Heart left ventricle (tissue), 16 donors: Measurements from ENCODE around the gene IL10RB. TPM values are rescaled to one million over a fixed set of nuclear protein-coding genes. Genes with fewer than 3 reads are reported as not detected.
"Not testable (repeated sequence)": the region's sequence is repeated elsewhere in the genome, so short reads cannot be mapped to it uniquely, and the experiment has no call there.

Experiments
- ATAC-seq, 4 donors: fragments of 200-7000 bp; cut with Tn5 transposase; one replicate each; pipeline ENCODE4 v1.9.1; 2020 to 2022; ENCODE audit warnings: moderate library complexity in 4 of 4, mild to moderate bottlenecking in 3 of 4, moderate number of reproducible peaks in 1 of 4
- DNase-seq, 5 donors: peaks; one replicate each; pipeline ENCODE4 v3.0.0-alpha.2; 2020
- H3K27ac ChIP-seq, 12 donors: fragments of 200-600 bp; sonication (generic) in 4 of 12; one replicate each; pipeline versions ENCODE4 v1.5.0 to v1.8.0; 2016 to 2022; ENCODE audit warnings: mild to moderate bottlenecking in 2 of 12
- H3K27me3 ChIP-seq, 9 donors: fragments of 200-600 bp; sonication (generic) in 2 of 9; one replicate each; pipeline versions ENCODE4 v1.5.1 to v1.8.0; 2016 to 2022; ENCODE audit warnings: mild to moderate bottlenecking in 3 of 9
- H3K36me3 ChIP-seq, 9 donors: fragments of 200-600 bp; sonication (generic) in 2 of 9; one replicate each; pipeline versions ENCODE4 v1.5.0 to v1.8.0; 2018 to 2022; ENCODE audit warnings: mild to moderate bottlenecking in 2 of 9
- H3K4me1 ChIP-seq, 12 donors: fragments of 200-600 bp; sonication (generic) in 4 of 12; one replicate each; pipeline versions ENCODE4 v1.5.0 to v1.8.0; 2016 to 2022; ENCODE audit warnings: mild to moderate bottlenecking in 3 of 12
- H3K4me3 ChIP-seq, 12 donors: fragments of 200-600 bp; sonication (generic) in 4 of 12; one replicate each; pipeline versions ENCODE4 v1.5.0 to v1.8.0; 2017 to 2022; ENCODE audit warnings: mild to moderate bottlenecking in 9 of 12, moderate library complexity in 4 of 12
- H3K9me3 ChIP-seq, 12 donors: fragments of 200-600 bp; sonication (generic) in 4 of 12; one replicate each; pipeline versions ENCODE4 v1.5.0 to v1.8.0; 2016 to 2022; ENCODE audit warnings: mild to moderate bottlenecking in 1 of 12
- CTCF ChIP-seq, 12 donors: fragments of 200-600 bp; sonication (generic) in 4 of 12; IDR thresholded peaks; one replicate each; pipeline versions ENCODE4 v1.5.0 to v1.8.0; 2018 to 2022; ENCODE audit warnings: antibody characterized with exemption in 12 of 12, mild to moderate bottlenecking in 5 of 12
- POLR2A ChIP-seq, 2 donors: fragments of 450-650 bp; IDR thresholded peaks; one replicate each; pipeline ENCODE4 v1.6.1; 2017; ENCODE audit warnings: antibody characterized with exemption in 2 of 2, mild to moderate bottlenecking in 2 of 2, moderate library complexity in 2 of 2
- WGBS, 4 donors: extraction: QIAGEN DNeasy Blood & Tissue Kit in 2 of 4; methylation state at CpG; one replicate each; pipeline versions ENCODE4 v1.1.5 to v1.1.7; 2013 to 2018; 5-methylcytosine and 5-hydroxymethylcytosine counted together
- intact Hi-C, 10 donors: fragments of 100-400 bp; cut with DNase I; formaldehyde crosslinking; loops; one replicate each; pipeline versions ENCODE4 v1.11.1 to v1.14.2; 2022
- long read RNA-seq, 3 donors: library from polyadenylated mRNA; unstranded; transcript quantifications; one replicate each; pipeline ENCODE4 v2.0.0, GENCODE V29; 2020 to 2021
- polyA plus RNA-seq, 2 donors: library from polyadenylated mRNA; stranded (reverse); fragments of 200-250 nt; gene quantifications; one replicate each; pipeline ENCODE4 v1.2.3, GENCODE V29; 2013
- total RNA-seq, 9 donors: library from RNA; depleted of rRNA in 2 of 9; stranded (reverse); fragments of >200 nt in 2 of 9; fragmentation: NEBNext Ultra II Directional in 3 of 9; extraction: Animal tissue kit (Norgen Biotek cat#: 25700) in 3 of 9; gene quantifications; one replicate each; pipeline versions ENCODE4 v1.1.0 to v1.2.4, GENCODE V29; 2016 to 2023
- donor health status: ischemic (EF 13 %, LVEDD 7.1; RV severe dilation, severe dysfunction).
- donor health status: healthy with polysubstance abuse.
- donor health status: DM: no; HTN: yes; CAD: no.
- donor health status: DM: no; HTN: no; CAD: no.
- donor health status: ischemic (EF 25% LVEDD 6.9; RV normal size, moderate dysfunction).
- donor health status: ischemic (EF 25% LVEDD 5.7; RV mildly dilated, moderate dysfunction).
- donor health status: healthy.
- donor health status: DM: yes; HTN: yes; CAD: no.
- donor health status: ischemic (EF 35%, LVEDD 5.7; RV mildly dilated, moderate dysfunction).
- donor health status: nonischemic (EF 11% LVEDD 7.7; RV severe dilation, severe dysfunction).
- donor health status: DM: yes; HTN: yes; CAD: no.
- donor health status: PGD.
- donor health status: ischemic (EF 29% LVEDD 5.4; RV normal size, mild dysfunction).
- donor health status: nonischemic (EF 23%, LVEDD 6.1; RV moderate dilation, normal function).

Gene IL10RB
- total RNA-seq (10 to 100 TPM in 3 of 9 donors, 1 to 10 TPM in 6; 4.5 to 28.2 (median 8.3) TPM), polyA plus RNA-seq (10 to 100 TPM in 1 of 2 donors, 1 to 10 TPM in 1; 7.4 to 12.9 TPM)
- long read RNA-seq, donor 1, transcript IL10RB-201 (7 exons, 1,963 nt), result major isoform, 12 of 15 reads
- long read RNA-seq, donor 1, partial matches to known transcripts, result 0 of 15 reads
- long read RNA-seq, donor 1, other reads (novel, unspliced or antisense), result 3 of 15 reads
- long read RNA-seq, donor 2, transcript IL10RB-201 (7 exons, 1,963 nt), result major isoform, 44 of 48 reads
- long read RNA-seq, donor 2, partial matches to known transcripts, result 0 of 48 reads
- long read RNA-seq, donor 2, other reads (novel, unspliced or antisense), result 1 of 48 reads
- long read RNA-seq, donor 3, transcript IL10RB-201 (7 exons, 1,963 nt), result major isoform, 15 of 23 reads
- long read RNA-seq, donor 3, partial matches to known transcripts, result 0 of 23 reads
- long read RNA-seq, donor 3, other reads (novel, unspliced or antisense), result 7 of 23 reads

- Histone ChIP-seq H3K4me1 (peaks cover 0 to 66% (median 13%) of the 10 kb centered on the region in 12 donors), H3K36me3 (peaks cover 0 to 56% (median 38%) of the 10 kb centered on the region in 9 donors), H3K27me3 (no peaks in the 10 kb centered on the region), H3K9me3 (no peaks in the 10 kb centered on the region), H3K4me3 (peak within 1 kb of the TSS; percentile 57 to 100 (median 82)), H3K27ac (peak within 1 kb of the TSS; percentile 69 to 98 (median 88))
- ATAC-seq (peak; percentile 73 to 95 (median 92)), DNase-seq (peak; percentile 76 to 89 (median 82))
- no peak for TF ChIP-seq CTCF (IDR thresholded peaks at IDR 0.05)
- TF ChIP-seq POLR2A (IDR thresholded peaks at IDR 0.05), result peak in 1 of 2 donors; percentile 65
- 1 to 7% (median 2%) methylated on average over 18 to 60 of the region's 60 CpGs for WGBS, 4 donors
- intact Hi-C loops, result loop anchor here in 4 of 10 donors (5.0 to 10.0 kb wide), 3 partner anchors 34 to 66 kb away; partner anchors contain the start of gene IFNAR1 (in 1 of the 4)
Measured at GRCh38 chr21:33266050-33266788, at the start of gene IL10RB. TSS of gene IL10RB (plus strand) at chr21:33266367. CDS start at chr21:33266466, 99 bp downstream.

- 88 to 95% (median 90%) methylated on average over 2 of the region's 2 CpGs for WGBS, 4 donors
- H3K27me3 ChIP-seq, result no peaks in the 10 kb centered on the region
- no peak for TF ChIP-seq CTCF (IDR thresholded peaks at IDR 0.05)
- peaks cover 0 to 14% (median 0%) of the 10 kb centered on the region in 12 donors for H3K9me3 ChIP-seq
- H3K27ac ChIP-seq, result peak overlapping the region in 2 of 12 donors; percentile 35 to 94
- no peak for ATAC-seq
- H3K4me1 ChIP-seq, result peaks cover 0 to 54% (median 5%) of the 10 kb centered on the region in 12 donors
- intact Hi-C loops, result no loop called here
- no peak overlapping the region for H3K4me3 ChIP-seq
- no peak for DNase-seq
- no peaks in the 10 kb centered on the region for H3K36me3 ChIP-seq
Measured at GRCh38 chr21:33217138-33217520, 49.0 kb upstream of the IL10RB start.

- ATAC-seq (no peak), DNase-seq (no peak)
- Histone ChIP-seq H3K27ac (no peak overlapping the region), H3K4me3 (no peak overlapping the region), H3K27me3 (no peaks in the 10 kb centered on the region), H3K9me3 (peaks cover 0 to 20% (median 0%) of the 10 kb centered on the region in 12 donors), H3K4me1 (peaks cover 0 to 33% (median 0%) of the 10 kb centered on the region in 12 donors), H3K36me3 (no peaks in the 10 kb centered on the region)
- no peak for TF ChIP-seq CTCF (IDR thresholded peaks at IDR 0.05)
- no peak for TF ChIP-seq POLR2A (IDR thresholded peaks at IDR 0.05)
- 94 to 97% (median 96%) methylated on average over 3 of the region's 3 CpGs for WGBS, 4 donors
- intact Hi-C loops, result no loop called here
Measured at GRCh38 chr21:33219300-33219699, 46.9 kb upstream of the IL10RB start.

- Histone ChIP-seq H3K27ac (no peak overlapping the region), H3K4me1 (peaks cover 0 to 27% (median 0%) of the 10 kb centered on the region in 12 donors), H3K4me3 (no peak overlapping the region), H3K27me3 (no peaks in the 10 kb centered on the region), H3K9me3 (peaks cover 0 to 20% (median 0%) of the 10 kb centered on the region in 12 donors), H3K36me3 (no peaks in the 10 kb centered on the region)
- intact Hi-C loops, result no loop called here
- TF ChIP-seq CTCF (IDR thresholded peaks at IDR 0.05) (no peak), POLR2A (IDR thresholded peaks at IDR 0.05) (no peak)
- ATAC-seq (no peak), DNase-seq (no peak)
- 89 to 93% (median 91%) methylated on average over 3 of the region's 3 CpGs for WGBS, 4 donors
Measured at GRCh38 chr21:33219954-33220353, 46.2 kb upstream of the IL10RB start.

GRCh38 chr21:33225376-33225775, 40.8 kb upstream of the IL10RB start:
- DNase-seq, ATAC-seq, intact Hi-C loops, H3K27me3 ChIP-seq, H3K4me3 ChIP-seq, H3K27ac ChIP-seq, H3K36me3 ChIP-seq: not testable (repeated sequence)
- H3K9me3 ChIP-seq, result peaks cover 0 to 20% (median 0%) of the 10 kb centered on the region in 12 donors
- H3K4me1 ChIP-seq, result peaks cover 0 to 14% (median 6%) of the 10 kb centered on the region in 12 donors
- 91 to 100% (median 96%) methylated on average over 3 of the region's 3 CpGs for WGBS, 4 donors
